HG03108 (cell line): ENCODE measurements around the gene CCNYL1.
"Not testable (repeated sequence)": the region's sequence is repeated elsewhere in the genome, so short reads cannot be mapped to it uniquely, and the experiment has no call there.

Experiments
- ATAC-seq: cut with Tn5 transposase; IDR thresholded peaks from one replicate; pipeline ENCODE4 v1.9.1; 2021; ENCODE audit warnings: moderate library complexity; ENCODE audit not compliant: unreplicated experiment

Gene CCNYL1

GRCh38 chr2:207710814-207711740, at the start of gene CCNYL1:
CCNYL1 (plus strand) TSS chr2:207711640; CDS start chr2:207711897, 257 bp downstream.
- ATAC-seq: peak; percentile 98

- peak; percentile 95 for ATAC-seq
These were observed 49.2 kb upstream of the CCNYL1 start for GRCh38 chr2:207662203-207662602.

- ATAC-seq: no peak
These were observed 47.4 kb upstream of the CCNYL1 start for GRCh38 chr2:207663870-207664545.

- ATAC-seq: no peak
These were observed 40.6 kb upstream of the CCNYL1 start for GRCh38 chr2:207670887-207671286.

- ATAC-seq: no peak
These were observed 38.0 kb upstream of the CCNYL1 start for GRCh38 chr2:207673431-207673830.

- no peak for ATAC-seq
These were observed 37.1 kb upstream of the CCNYL1 start for GRCh38 chr2:207674266-207674774.

- ATAC-seq: no peak
These were observed 36.6 kb upstream of the CCNYL1 start for GRCh38 chr2:207674826-207675225.

- ATAC-seq: no peak
These were observed 34.5 kb upstream of the CCNYL1 start for GRCh38 chr2:207676827-207677354.

- no peak for ATAC-seq
These were observed 30.0 kb upstream of the CCNYL1 start for GRCh38 chr2:207681431-207681830.

- no peak for ATAC-seq
These were observed 28.9 kb upstream of the CCNYL1 start for GRCh38 chr2:207682557-207682956.

GRCh38 chr2:207683438-207683837, 28.0 kb upstream of the CCNYL1 start:
- no peak for ATAC-seq

- no peak for ATAC-seq
These were observed 27.4 kb upstream of the CCNYL1 start for GRCh38 chr2:207683879-207684627.

- ATAC-seq: no peak
These were observed 24.6 kb upstream of the CCNYL1 start for GRCh38 chr2:207686812-207687211.

GRCh38 chr2:207688597-207688996, 22.8 kb upstream of the CCNYL1 start:
- ATAC-seq: no peak

- not testable (repeated sequence) for ATAC-seq
These were observed 20.5 kb upstream of the CCNYL1 start for GRCh38 chr2:207690845-207691461.

GRCh38 chr2:207692206-207693065, 19.0 kb upstream of the CCNYL1 start:
- no peak for ATAC-seq

GRCh38 chr2:207693641-207694249, 17.7 kb upstream of the CCNYL1 start:
- ATAC-seq: no peak

- ATAC-seq: no peak
These were observed 16.6 kb upstream of the CCNYL1 start for GRCh38 chr2:207694811-207695281.

GRCh38 chr2:207695293-207695692, 16.1 kb upstream of the CCNYL1 start:
- ATAC-seq: no peak
